Activated T-helper 17 cell treated with anti-CD3 and anti-CD28 coated beads, Interleukin-2, amount 50 U/mL, for 72 hours (primary cell): ENCODE data around the gene PANK1. TPM values are rescaled to one million over a fixed set of nuclear protein-coding genes. Genes with fewer than 3 reads are reported as not detected.

Source experiments
- ATAC-seq: fragments of 150-1000 bp; cut with Tn5 transposase; replicated peaks from 2 replicates; pipeline ENCODE4 v1.10.0; 2021; ENCODE audit warnings: mild to moderate bottlenecking, moderate library complexity
- H3K27ac Mint-ChIP-seq: one replicate; pipeline ENCODE4 v1.8.0; 2022; ENCODE audit warnings: mixed read lengths
- H3K27me3 Mint-ChIP-seq: one replicate; pipeline ENCODE4 v1.8.0; 2022; ENCODE audit warnings: mixed read lengths
- H3K36me3 Mint-ChIP-seq: one replicate; pipeline ENCODE4 v1.8.0; 2022; ENCODE audit warnings: low read depth, mild to moderate bottlenecking, mixed read lengths
- H3K4me1 Mint-ChIP-seq: one replicate; pipeline ENCODE4 v1.8.0; 2022; ENCODE audit warnings: mixed read lengths
- H3K4me3 Mint-ChIP-seq: one replicate; pipeline ENCODE4 v1.8.0; 2022; ENCODE audit warnings: mild to moderate bottlenecking, mixed read lengths
- H3K9me3 Mint-ChIP-seq: one replicate; pipeline ENCODE4 v1.8.0; 2022; ENCODE audit warnings: mixed read lengths
- total RNA-seq, 2 donors: library from RNA; stranded (reverse); gene quantifications; one replicate each; pipeline ENCODE4 v1.2.3, GENCODE V29; 2022

Gene PANK1
- total RNA-seq, 2 donors from 2014 or later, result 3.6 to 4.2 TPM

DNA sequence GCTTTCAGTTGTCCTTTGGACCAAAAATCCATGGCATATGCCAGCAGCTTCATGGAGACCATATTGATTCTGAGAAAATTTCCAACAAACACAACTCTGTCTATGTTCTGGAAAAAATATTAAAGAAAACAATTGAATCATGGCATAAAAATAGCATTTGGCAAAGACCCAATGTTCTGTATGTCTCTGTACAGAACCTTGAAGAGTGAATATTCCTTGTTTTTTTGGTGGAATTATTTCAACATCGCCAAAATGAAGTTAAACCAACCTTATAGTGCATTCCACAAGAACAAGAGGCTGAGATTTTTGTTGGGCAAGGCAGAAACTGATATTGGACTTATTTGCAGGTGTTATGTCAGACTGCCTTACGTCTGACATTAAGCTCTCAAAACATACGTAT lies 56.4 kb downstream of the PANK1 start:
- Mint-ChIP-seq H3K4me1 (no peaks in the 10 kb centered on the region), H3K9me3 (no peaks in the 10 kb centered on the region), H3K27me3 (no peaks in the 10 kb centered on the region), H3K27ac (no peak overlapping the region), H3K36me3 (peaks cover 5% of the 10 kb centered on the region), H3K4me3 (no peak overlapping the region)
- ATAC-seq, result no peak

DNA sequence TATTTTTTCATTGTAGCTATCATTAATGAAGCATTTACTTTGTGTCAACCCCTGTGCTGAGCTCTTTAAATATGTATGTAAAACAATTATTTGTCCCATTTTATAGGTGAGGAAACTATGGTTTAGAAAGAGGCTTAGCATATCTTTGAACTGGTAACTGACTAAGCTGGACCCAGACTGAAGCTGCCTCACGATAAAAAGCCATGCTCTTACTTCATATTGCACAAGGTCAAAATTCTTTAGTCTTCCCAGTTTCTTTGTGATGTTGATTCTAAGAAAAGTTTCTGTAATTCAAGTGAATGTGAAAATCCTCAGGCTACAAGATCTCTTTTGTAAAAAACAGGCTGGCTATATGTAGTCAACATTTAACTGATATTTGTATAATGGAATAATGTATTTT lies 63.0 kb downstream of the PANK1 start:
- no peak for ATAC-seq
- Mint-ChIP-seq H3K36me3 (no peaks in the 10 kb centered on the region), H3K9me3 (no peaks in the 10 kb centered on the region), H3K27me3 (no peaks in the 10 kb centered on the region), H3K4me3 (no peak overlapping the region), H3K27ac (no peak overlapping the region), H3K4me1 (no peaks in the 10 kb centered on the region)

- no peak for ATAC-seq
- H3K36me3 Mint-ChIP-seq, result no peaks in the 10 kb centered on the region
- H3K4me3 Mint-ChIP-seq, result no peak overlapping the region
- H3K4me1 Mint-ChIP-seq, result no peaks in the 10 kb centered on the region
- H3K27ac Mint-ChIP-seq, result no peak overlapping the region
- H3K27me3 Mint-ChIP-seq, result no peaks in the 10 kb centered on the region
- H3K9me3 Mint-ChIP-seq, result no peaks in the 10 kb centered on the region
Measured at GRCh38 chr10:89580243-89580642, 64.8 kb downstream of the PANK1 start.

DNA sequence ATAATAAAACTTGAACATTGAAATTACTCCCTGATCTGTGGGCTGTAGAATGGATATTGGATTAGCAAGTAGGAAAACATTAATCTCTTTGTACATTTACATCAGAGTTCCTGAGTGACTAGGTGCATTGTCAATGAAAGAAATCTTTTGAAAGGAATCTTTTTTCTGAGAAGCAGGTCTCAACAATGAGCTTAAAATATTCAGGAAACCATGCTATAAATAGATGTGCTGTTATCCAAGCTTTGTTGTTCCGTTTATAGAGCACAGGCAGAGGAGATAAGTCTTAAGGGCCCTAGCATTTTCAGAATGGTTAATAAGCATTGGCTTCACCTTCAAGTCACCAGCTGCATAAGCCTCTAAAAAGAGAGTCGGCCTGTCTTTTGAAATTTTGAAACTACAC lies 68.3 kb downstream of the PANK1 start:
- H3K27ac Mint-ChIP-seq, result no peak overlapping the region
- H3K4me3 Mint-ChIP-seq, result no peak overlapping the region
- H3K4me1 Mint-ChIP-seq, result no peaks in the 10 kb centered on the region
- ATAC-seq, result no peak
- H3K27me3 Mint-ChIP-seq, result no peaks in the 10 kb centered on the region
- no peaks in the 10 kb centered on the region for H3K9me3 Mint-ChIP-seq
- no peaks in the 10 kb centered on the region for H3K36me3 Mint-ChIP-seq

DNA sequence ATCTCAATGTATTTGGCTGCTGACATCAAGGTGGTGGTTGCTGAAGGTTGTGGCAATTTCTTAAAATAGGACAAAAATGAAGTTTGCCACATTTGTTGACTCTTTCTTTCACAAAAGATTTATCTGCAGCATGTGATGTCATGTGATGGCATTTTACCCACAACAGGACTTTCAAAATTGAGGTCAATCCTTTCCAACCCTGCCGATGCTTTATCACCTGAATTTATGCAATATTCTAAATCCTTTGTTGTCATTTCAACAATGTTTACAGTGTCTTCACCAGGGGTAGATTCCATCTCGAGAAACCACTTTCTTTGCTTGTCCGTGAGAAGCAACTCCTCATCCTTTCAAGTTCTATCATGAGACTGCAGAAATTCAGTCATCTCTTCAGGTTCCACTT lies 69.0 kb downstream of the PANK1 start:
- H3K9me3 Mint-ChIP-seq, result no peaks in the 10 kb centered on the region
- H3K4me1 Mint-ChIP-seq, result no peaks in the 10 kb centered on the region
- H3K4me3 Mint-ChIP-seq, result no peak overlapping the region
- H3K27ac Mint-ChIP-seq, result no peak overlapping the region
- H3K36me3 Mint-ChIP-seq, result no peaks in the 10 kb centered on the region
- no peaks in the 10 kb centered on the region for H3K27me3 Mint-ChIP-seq
- ATAC-seq, result no peak

DNA sequence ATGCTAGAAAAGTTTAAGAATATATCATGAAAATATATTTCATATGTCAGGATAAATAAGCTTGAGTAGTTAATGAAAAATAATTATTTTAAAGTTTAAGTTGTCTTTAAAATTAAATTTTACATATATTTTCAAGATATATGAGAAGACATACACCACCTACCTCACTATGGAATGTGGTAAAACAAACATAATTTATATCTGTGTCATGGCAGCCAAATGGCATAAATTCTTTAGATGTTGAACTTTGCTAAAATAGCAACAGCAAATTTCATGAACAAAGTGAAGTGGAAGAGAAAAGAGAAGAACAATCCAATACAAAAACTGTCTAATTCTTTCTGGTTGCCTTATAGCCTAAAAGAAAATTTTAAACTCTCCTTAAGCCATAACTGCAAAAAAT lies 70.0 kb downstream of the PANK1 start:
- ATAC-seq, result no peak
- Mint-ChIP-seq H3K4me1 (no peaks in the 10 kb centered on the region), H3K4me3 (no peak overlapping the region), H3K36me3 (no peaks in the 10 kb centered on the region), H3K9me3 (no peaks in the 10 kb centered on the region), H3K27me3 (no peaks in the 10 kb centered on the region), H3K27ac (no peak overlapping the region)

- H3K4me3 Mint-ChIP-seq, result no peak overlapping the region
- ATAC-seq, result no peak
- H3K27ac Mint-ChIP-seq, result no peak overlapping the region
- H3K27me3 Mint-ChIP-seq, result no peaks in the 10 kb centered on the region
- H3K9me3 Mint-ChIP-seq, result no peaks in the 10 kb centered on the region
- H3K36me3 Mint-ChIP-seq, result no peaks in the 10 kb centered on the region
- H3K4me1 Mint-ChIP-seq, result no peaks in the 10 kb centered on the region
Measured at GRCh38 chr10:89574368-89574767, 70.7 kb downstream of the PANK1 start.

DNA sequence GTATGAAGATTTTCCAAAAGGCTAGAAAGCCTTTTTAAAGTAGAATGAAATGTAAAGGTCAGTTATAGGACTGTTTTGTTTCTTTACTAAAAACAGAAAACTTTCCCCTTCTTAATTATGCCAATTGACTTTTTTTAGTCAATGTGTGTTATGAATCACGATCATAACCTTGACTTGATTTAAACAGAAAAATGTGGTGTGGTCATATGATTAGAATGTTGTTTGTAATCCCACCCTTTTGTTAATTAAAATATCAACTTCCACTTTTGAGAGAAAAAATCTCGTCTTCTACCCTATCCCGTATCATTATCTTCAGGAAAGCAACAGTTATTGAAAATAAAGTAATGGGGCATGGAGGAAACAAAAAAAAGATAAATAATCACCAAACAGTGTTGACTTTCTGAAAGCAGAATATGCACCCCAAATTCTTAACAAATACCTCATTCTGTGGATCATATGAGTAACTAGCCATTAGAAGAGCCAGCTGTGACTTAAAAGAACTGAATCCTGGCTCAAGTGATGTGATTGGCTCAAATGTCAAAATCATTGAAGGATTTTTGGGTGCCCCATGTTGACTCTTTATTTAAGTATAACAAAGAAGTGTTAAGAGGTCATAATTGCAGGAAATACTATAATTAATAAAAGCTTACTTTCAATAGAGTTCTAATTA lies 77.3 kb downstream of the PANK1 start:
- Mint-ChIP-seq H3K36me3 (no peaks in the 10 kb centered on the region), H3K4me1 (no peaks in the 10 kb centered on the region), H3K4me3 (no peak overlapping the region), H3K27ac (no peak overlapping the region), H3K27me3 (peaks cover 11% of the 10 kb centered on the region), H3K9me3 (no peaks in the 10 kb centered on the region)
- no peak for ATAC-seq

GRCh38 chr10:89566992-89567391 lies 78.0 kb downstream of the PANK1 start:
- no peak for ATAC-seq
- no peak overlapping the region for H3K4me3 Mint-ChIP-seq
- no peaks in the 10 kb centered on the region for H3K9me3 Mint-ChIP-seq
- H3K27me3 Mint-ChIP-seq, result peaks cover 11% of the 10 kb centered on the region
- H3K27ac Mint-ChIP-seq, result no peak overlapping the region
- H3K36me3 Mint-ChIP-seq, result no peaks in the 10 kb centered on the region
- H3K4me1 Mint-ChIP-seq, result no peaks in the 10 kb centered on the region

- H3K36me3 Mint-ChIP-seq, result no peaks in the 10 kb centered on the region
- no peaks in the 10 kb centered on the region for H3K4me1 Mint-ChIP-seq
- peaks cover 11% of the 10 kb centered on the region for H3K27me3 Mint-ChIP-seq
- no peak overlapping the region for H3K4me3 Mint-ChIP-seq
- H3K9me3 Mint-ChIP-seq, result no peaks in the 10 kb centered on the region
- no peak for ATAC-seq
- H3K27ac Mint-ChIP-seq, result no peak overlapping the region
Measured at GRCh38 chr10:89566095-89566950, 78.7 kb downstream of the PANK1 start.

DNA sequence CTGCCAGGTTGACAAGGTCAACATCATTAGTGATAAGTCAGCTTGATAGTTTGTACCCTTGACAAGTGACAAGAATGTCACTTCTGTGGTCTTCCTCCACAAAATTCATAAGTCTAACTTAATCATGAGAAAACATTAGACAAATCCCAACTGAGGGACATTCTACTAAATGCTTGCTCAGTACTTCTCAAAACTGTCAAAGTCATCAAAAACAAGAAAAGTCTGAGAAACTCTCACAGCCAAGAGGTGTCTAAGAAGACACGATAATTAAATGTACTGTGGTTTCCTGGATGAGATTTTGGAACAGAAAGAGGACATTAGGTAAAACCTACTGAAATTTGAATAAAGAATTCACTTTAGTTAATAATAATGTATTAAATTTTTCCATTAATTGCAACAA lies 79.9 kb downstream of the PANK1 start:
- H3K27me3 Mint-ChIP-seq, result peaks cover 11% of the 10 kb centered on the region
- no peaks in the 10 kb centered on the region for H3K9me3 Mint-ChIP-seq
- no peak overlapping the region for H3K4me3 Mint-ChIP-seq
- no peaks in the 10 kb centered on the region for H3K36me3 Mint-ChIP-seq
- no peak for ATAC-seq
- H3K27ac Mint-ChIP-seq, result no peak overlapping the region
- no peaks in the 10 kb centered on the region for H3K4me1 Mint-ChIP-seq

DNA sequence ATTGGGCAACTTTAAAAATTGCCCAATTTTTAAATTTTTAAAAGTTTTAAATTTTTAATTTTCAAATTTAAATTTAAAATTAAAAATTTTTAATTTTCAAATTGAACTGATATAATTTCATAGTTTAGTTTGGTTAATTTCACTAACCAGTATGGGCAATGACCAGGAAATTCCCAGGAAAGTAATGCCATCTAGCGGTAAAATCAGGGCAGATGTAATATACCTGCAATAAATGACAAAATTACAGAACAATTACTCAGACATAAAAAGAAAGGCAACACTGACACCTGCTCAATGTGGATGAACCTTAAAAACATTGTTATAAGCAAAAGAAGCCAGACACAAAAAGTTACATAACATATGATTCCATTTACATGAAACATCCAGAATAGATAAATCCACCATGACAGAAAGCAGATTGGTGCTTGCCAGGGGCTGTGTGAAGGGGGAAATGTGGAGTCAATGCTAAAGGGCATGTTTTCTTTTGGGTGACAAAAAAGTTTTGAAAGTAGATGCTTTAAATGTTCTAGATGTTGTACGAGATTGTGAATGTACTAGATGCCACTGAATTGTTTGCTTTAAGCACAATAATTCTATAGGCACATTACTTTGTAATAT lies 81.1 kb downstream of the PANK1 start:
- Mint-ChIP-seq H3K27ac (no peak overlapping the region), H3K4me3 (no peak overlapping the region), H3K9me3 (no peaks in the 10 kb centered on the region), H3K27me3 (peaks cover 11% of the 10 kb centered on the region), H3K4me1 (no peaks in the 10 kb centered on the region), H3K36me3 (no peaks in the 10 kb centered on the region)
- peak; percentile 59 for ATAC-seq

DNA sequence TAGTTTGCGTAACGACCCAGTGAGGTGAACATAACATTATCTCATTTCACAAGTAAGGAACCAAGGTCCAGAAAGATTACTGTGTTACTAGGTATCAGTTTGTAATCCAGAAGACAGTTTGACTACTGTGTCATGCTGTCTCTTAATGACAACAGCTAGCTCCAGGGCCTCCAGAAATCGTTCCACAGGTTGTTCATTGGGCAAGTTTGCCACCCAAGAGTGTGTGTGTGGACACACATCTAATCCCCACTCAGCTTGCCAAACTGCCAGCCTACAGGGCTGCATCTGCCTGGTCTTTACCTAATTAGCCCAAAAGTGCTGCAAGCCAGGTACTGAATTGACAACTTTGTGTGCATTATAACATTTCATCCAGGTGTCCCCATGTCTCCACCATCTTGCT lies 81.7 kb downstream of the PANK1 start:
- H3K27ac Mint-ChIP-seq, result no peak overlapping the region
- H3K9me3 Mint-ChIP-seq, result no peaks in the 10 kb centered on the region
- no peak for ATAC-seq
- H3K27me3 Mint-ChIP-seq, result peaks cover 11% of the 10 kb centered on the region
- no peak overlapping the region for H3K4me3 Mint-ChIP-seq
- H3K36me3 Mint-ChIP-seq, result no peaks in the 10 kb centered on the region
- no peaks in the 10 kb centered on the region for H3K4me1 Mint-ChIP-seq

DNA sequence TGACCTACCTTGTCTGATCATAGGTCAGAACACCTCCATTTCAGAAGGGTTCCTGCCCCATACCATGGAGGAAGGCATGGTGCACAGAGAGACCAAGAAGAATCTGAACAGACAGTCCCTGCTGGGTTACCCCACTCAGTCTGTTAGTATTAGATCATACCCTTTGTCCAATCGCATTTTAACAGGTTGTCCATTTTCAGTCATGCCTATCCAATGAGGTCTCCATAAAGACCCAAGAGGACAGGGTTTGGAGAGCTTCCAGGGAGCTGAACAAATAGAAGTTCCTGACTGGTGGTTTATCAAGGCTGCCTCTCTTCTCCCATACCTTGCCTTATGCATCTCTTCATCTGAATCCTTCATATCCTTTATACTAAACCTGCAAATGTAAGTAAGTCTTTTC lies 88.4 kb downstream of the PANK1 start:
- H3K9me3 Mint-ChIP-seq, result no peaks in the 10 kb centered on the region
- no peak overlapping the region for H3K4me3 Mint-ChIP-seq
- peaks cover 9% of the 10 kb centered on the region for H3K27me3 Mint-ChIP-seq
- no peak overlapping the region for H3K27ac Mint-ChIP-seq
- ATAC-seq, result no peak
- no peaks in the 10 kb centered on the region for H3K36me3 Mint-ChIP-seq
- no peaks in the 10 kb centered on the region for H3K4me1 Mint-ChIP-seq
